RWPE1 (cell line): ENCODE data around the gene BAHD1.

Source experiments
- CTCF ChIA-PET: fragments of 350-600 bp; sonication (Branson Sonifier 250); formaldehyde crosslinking; extraction: SDS; loops from one replicate; lab custom pipeline; 2021; lab: Yijun Ruan, JAX
- POLR2A ChIA-PET: fragments of 400-600 bp; formaldehyde crosslinking; extraction: SDS; loops from one replicate; lab custom pipeline; 2020; ENCODE audit warnings: antibody characterized with exemption; ENCODE audit not compliant: low non-redundant PET; lab: Yijun Ruan, JAX
- DNase-seq: peaks from one replicate; pipeline ENCODE4 v3.0.0; 2012; ENCODE audit warnings: low spot score
- H3K27ac ChIP-seq: fragments of 450-650 bp; 2 replicates; pipeline ENCODE4 v1.5.1; 2017
- CTCF ChIP-seq: fragments of 450-650 bp; conservative IDR thresholded peaks from 2 replicates; pipeline ENCODE4 v1.5.1; 2017; ENCODE audit warnings: low read depth, mild to moderate bottlenecking

Gene BAHD1

GRCh38 chr15:40436892-40437751, 3.6 kb upstream of the BAHD1 start:
- H3K27ac ChIP-seq, result no peak overlapping the region
- no peak for TF ChIP-seq CTCF
- CTCF ChIA-PET, result no interaction called here
- POLR2A ChIA-PET, result no interaction called here
- no peak for DNase-seq

- ChIA-PET CTCF (no interaction called here), POLR2A (no interaction called here)
- H3K27ac ChIP-seq, result peak overlapping the region; percentile 79
- DNase-seq, result no peak
- no peak for TF ChIP-seq CTCF
Measured at GRCh38 chr15:40437752-40438687, 2.7 kb upstream of the BAHD1 start.

- TF ChIP-seq CTCF, result no peak
Measured at GRCh38 chr15:40438712-40439111, 2.0 kb upstream of the BAHD1 start.

GRCh38 chr15:40439461-40439959, 1.2 kb upstream of the BAHD1 start:
- peak overlapping the region; percentile 79 for H3K27ac ChIP-seq
- CTCF ChIA-PET, result interaction anchor here (0.6 to 1.4 kb wide), 6 partner anchors 19 to 307 kb away, joined by 4 to 9 read pairs (median 5); no protein-coding TSS in a partner anchor
- POLR2A ChIA-PET, result no interaction called here
- TF ChIP-seq CTCF, result no peak
- no peak for DNase-seq

More at GRCh38 chr15:40438712-40439111, 2.0 kb upstream of the BAHD1 start:
- peak overlapping the region; percentile 79 for H3K27ac ChIP-seq
- CTCF ChIA-PET, result interaction anchor here (0.6 kb wide), 1 partner anchor 149 kb away, joined by 4 read pairs; no protein-coding TSS in a partner anchor
- POLR2A ChIA-PET, result no interaction called here
- no peak for DNase-seq

GRCh38 chr15:40439960-40440742, 602 bp upstream of the BAHD1 start:
- ChIA-PET POLR2A (interaction anchor here (0.5 kb wide), 1 partner anchor 133 kb away, joined by 8 read pairs; no protein-coding TSS in a partner anchor), CTCF (interaction anchor here (0.5 to 1.4 kb wide), 6 partner anchors 14 to 307 kb away, joined by 4 to 9 read pairs (median 6); no protein-coding TSS in a partner anchor)
- no peak for DNase-seq
- TF ChIP-seq CTCF, result no peak
- H3K27ac ChIP-seq, result peak overlapping the region; percentile 79
